ENCODE measurements around the gene PDCD1LG2.

- TF ChIP-seq CTCF (IDR thresholded peaks at IDR 0.05) (no peak), SIN3A (IDR thresholded peaks at IDR 0.05; ENCODE audit: borderline replicate concordance, insufficient read depth, low read depth, low read length) (no peak)
These were observed 43.6 kb upstream of the PDCD1LG2 start for GRCh38 chr9:5466766-5467165.

Measured in Panc1 (cell line).